GM20000 (cell line): ENCODE results near the gene ECE1.

Source experiments
- DNase-seq: peaks from one replicate; pipeline ENCODE4 v3.0.0; 2012; ENCODE audit warnings: low spot score
- TF ChIP-seq, protein P1 (sequence below): IDR thresholded peaks from 2 replicates; pipeline ENCODE4 v1.5.1; 2012; ENCODE audit warnings: mild to moderate bottlenecking, control low read depth; ENCODE audit errors: extremely low read depth, missing control alignments

Gene ECE1

GRCh38 chr1:21258331-21259134, 31.7 kb downstream of the ECE1 start:
- no peak for DNase-seq
- TF ChIP-seq, protein P1, sequence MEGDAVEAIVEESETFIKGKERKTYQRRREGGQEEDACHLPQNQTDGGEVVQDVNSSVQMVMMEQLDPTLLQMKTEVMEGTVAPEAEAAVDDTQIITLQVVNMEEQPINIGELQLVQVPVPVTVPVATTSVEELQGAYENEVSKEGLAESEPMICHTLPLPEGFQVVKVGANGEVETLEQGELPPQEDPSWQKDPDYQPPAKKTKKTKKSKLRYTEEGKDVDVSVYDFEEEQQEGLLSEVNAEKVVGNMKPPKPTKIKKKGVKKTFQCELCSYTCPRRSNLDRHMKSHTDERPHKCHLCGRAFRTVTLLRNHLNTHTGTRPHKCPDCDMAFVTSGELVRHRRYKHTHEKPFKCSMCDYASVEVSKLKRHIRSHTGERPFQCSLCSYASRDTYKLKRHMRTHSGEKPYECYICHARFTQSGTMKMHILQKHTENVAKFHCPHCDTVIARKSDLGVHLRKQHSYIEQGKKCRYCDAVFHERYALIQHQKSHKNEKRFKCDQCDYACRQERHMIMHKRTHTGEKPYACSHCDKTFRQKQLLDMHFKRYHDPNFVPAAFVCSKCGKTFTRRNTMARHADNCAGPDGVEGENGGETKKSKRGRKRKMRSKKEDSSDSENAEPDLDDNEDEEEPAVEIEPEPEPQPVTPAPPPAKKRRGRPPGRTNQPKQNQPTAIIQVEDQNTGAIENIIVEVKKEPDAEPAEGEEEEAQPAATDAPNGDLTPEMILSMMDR = no peak

DNA sequence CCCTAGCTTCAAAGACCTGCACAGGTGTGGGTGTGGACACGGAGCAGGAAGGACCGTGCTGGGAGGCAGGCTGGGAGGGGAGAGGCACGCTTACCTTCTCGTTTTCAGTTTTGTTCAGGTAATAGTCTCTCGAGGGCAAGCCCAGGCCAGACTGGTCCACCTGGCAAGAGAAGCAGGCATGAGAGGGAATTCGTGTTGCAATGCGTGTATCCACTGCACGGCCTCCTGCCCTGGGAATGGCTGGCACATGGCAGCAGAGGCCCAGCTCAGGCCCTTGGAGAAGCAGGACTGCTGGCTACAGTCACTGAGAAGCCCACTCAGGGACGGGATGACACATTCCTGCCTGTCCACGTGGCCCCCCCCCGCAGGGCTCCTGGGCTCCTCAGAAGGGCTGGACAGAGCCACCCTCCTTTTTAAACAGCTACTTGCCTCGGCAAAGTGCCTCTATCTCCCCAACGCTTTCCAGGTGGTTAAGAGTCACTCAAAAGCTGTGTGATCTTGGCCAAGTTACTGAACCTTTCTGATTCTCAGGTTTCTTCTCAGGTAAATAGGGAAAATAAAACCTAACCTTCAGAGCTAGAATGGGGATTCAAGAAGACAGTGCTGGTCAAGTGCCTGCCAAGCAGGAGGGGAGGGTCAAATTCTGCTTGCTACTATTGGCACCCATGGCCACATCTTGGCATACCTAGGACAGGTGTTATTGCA, 32.7 kb downstream of the ECE1 start:
- no peak for DNase-seq
- TF ChIP-seq, protein P1 = no peak

DNA sequence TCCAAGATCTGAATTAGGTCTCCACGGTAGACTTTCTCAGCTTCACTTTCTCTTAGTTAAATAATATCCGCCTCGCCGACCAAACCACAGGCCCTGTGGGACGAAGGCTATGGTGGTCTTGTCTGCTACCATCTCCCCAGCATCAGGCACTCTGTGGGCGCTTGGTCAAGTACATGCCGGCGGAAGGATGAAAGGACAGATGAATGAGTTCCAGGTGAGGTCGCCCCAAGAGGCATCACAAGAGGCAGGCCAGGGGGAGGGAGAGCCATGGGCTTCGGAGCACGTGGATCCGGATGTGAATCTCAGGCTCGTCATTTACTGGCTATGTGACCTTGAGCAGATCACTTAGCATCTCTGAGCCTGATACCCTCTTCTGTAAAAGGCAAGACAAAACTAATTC, 33.5 kb downstream of the ECE1 start:
- TF ChIP-seq, protein P1 = no peak
- DNase-seq = no peak

DNA sequence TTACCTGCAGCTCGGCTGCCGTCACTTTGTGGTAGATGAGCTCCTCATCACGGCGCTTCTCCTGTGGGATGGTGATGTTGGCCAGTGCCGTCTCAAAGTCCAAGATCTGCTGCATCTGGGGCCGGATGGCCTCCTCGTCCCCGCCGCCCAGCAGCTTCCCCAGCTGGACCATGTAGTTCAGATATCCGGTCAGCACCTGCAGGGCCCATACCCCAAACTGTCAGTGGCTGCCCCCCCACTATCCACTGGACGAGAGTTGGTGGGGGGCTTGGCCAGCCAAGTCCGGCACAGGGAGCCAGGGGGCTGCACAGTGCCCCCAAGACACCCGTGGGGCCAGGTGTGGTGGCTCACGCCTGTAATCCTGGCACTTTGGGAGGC, 34.3 kb downstream of the ECE1 start:
- TF ChIP-seq, protein P1 = no peak
- DNase-seq = no peak

GRCh38 chr1:21255284-21255942, 34.9 kb downstream of the ECE1 start:
- TF ChIP-seq, protein P1 = peak; percentile 83
- DNase-seq = peak; percentile 74

GRCh38 chr1:21254335-21254951, 35.8 kb downstream of the ECE1 start:
- TF ChIP-seq, protein P1 = no peak
- DNase-seq = no peak
